GM06990 (cell line): ENCODE data around the gene ATP13A2.
"Not testable (repeated sequence)": the region's sequence is repeated elsewhere in the genome, so short reads cannot be mapped to it uniquely, and the experiment has no call there.

Experiments used
- DNase-seq: peaks from one replicate; pipeline ENCODE4 v3.0.0-alpha.2; 2011; ENCODE audit not compliant: insufficient read length; ENCODE audit errors: extremely low read depth
- H3K27me3 ChIP-seq: replicated peaks from 2 replicates; pipeline ENCODE4 v1.6.0; 2011; ENCODE audit warnings: low read length; ENCODE audit not compliant: control insufficient read depth, insufficient read depth
- H3K36me3 ChIP-seq: 2 replicates; pipeline ENCODE4 v1.5.1; 2011; ENCODE audit warnings: low read length; ENCODE audit not compliant: control insufficient read depth, insufficient read depth
- H3K4me3 ChIP-seq: replicated peaks from 2 replicates; pipeline ENCODE4 v1.5.1; 2011; ENCODE audit warnings: low read depth, mild to moderate bottlenecking, control low read depth, low read length
- TF ChIP-seq, protein P1 (sequence below): IDR thresholded peaks from 2 replicates; pipeline ENCODE4 v1.5.1; 2011; ENCODE audit warnings: low read length, control low read depth, mild to moderate bottlenecking, inconsistent platforms; ENCODE audit not compliant: insufficient read depth, poor library complexity, severe bottlenecking

The ATP13A2 gene

DNA sequence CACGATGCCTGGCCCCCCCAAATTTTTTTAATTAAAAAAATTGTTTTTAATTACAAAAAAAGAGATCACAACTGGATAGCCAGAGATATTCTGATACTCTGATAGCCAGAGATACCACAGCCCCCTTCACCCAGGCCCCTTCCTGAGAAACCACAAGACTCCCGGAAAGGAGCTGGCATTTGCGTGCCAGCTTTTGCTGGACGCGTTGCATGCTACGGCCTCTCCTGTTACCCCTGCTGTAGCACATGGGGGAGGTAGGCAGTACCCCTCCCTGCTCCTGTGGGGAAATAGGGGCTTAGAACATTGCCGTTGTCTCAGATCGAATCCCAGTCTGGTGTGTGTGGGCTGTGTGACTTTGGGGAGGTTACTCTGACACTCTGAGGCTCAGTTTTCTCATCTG, 54.0 kb downstream of the ATP13A2 start:
- no peak overlapping the region for H3K4me3 ChIP-seq
- no peaks in the 10 kb centered on the region for H3K27me3 ChIP-seq
- H3K36me3 ChIP-seq: no peaks in the 10 kb centered on the region
- TF ChIP-seq, protein P1, sequence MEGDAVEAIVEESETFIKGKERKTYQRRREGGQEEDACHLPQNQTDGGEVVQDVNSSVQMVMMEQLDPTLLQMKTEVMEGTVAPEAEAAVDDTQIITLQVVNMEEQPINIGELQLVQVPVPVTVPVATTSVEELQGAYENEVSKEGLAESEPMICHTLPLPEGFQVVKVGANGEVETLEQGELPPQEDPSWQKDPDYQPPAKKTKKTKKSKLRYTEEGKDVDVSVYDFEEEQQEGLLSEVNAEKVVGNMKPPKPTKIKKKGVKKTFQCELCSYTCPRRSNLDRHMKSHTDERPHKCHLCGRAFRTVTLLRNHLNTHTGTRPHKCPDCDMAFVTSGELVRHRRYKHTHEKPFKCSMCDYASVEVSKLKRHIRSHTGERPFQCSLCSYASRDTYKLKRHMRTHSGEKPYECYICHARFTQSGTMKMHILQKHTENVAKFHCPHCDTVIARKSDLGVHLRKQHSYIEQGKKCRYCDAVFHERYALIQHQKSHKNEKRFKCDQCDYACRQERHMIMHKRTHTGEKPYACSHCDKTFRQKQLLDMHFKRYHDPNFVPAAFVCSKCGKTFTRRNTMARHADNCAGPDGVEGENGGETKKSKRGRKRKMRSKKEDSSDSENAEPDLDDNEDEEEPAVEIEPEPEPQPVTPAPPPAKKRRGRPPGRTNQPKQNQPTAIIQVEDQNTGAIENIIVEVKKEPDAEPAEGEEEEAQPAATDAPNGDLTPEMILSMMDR: no peak
- DNase-seq: no peak

DNA sequence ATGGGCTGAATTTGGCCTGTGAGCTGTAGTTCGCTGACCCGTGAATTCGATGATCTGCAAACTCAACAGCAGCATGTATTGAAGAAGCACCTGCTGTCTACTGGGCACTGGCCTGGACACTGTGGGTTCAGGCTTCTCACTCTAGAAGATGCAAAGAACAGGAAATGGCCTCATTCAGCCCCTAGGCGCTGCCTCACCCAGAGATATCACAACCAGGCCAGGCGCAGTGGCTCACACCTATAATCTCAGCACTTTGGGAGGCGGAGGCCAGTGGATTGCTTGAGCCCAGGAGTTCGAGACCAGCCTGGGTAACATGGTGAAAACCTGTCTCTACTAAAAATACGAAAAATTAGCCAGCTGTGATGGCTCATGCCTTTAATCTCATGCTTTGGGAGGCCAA, 55.0 kb downstream of the ATP13A2 start:
- Histone ChIP-seq H3K4me3 (no peak overlapping the region), H3K27me3 (no peaks in the 10 kb centered on the region), H3K36me3 (no peaks in the 10 kb centered on the region)
- TF ChIP-seq, protein P1: no peak
- DNase-seq: no peak

DNA sequence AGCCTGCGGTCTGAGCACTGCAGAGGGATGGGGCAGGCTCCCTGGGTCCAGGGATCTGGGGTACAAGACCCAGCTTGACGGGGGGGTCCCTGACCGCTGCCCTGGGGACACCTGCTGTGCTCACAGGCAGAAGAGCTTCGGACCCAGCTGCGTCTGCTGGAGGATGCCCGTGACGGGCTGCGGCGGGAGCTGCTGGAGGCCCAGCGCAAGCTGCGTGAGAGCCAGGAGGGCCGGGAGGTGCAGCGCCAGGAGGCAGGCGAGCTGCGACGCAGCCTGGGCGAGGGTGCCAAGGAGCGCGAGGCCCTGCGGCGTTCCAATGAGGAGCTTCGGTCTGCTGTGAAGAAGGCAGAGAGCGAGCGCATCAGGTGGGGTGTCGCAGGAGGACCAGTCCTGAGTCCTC, 56.5 kb downstream of the ATP13A2 start:
- H3K27me3 ChIP-seq: no peaks in the 10 kb centered on the region
- no peak for DNase-seq
- TF ChIP-seq, protein P1: no peak
- H3K36me3 ChIP-seq: no peaks in the 10 kb centered on the region
- H3K4me3 ChIP-seq: no peak overlapping the region

DNA sequence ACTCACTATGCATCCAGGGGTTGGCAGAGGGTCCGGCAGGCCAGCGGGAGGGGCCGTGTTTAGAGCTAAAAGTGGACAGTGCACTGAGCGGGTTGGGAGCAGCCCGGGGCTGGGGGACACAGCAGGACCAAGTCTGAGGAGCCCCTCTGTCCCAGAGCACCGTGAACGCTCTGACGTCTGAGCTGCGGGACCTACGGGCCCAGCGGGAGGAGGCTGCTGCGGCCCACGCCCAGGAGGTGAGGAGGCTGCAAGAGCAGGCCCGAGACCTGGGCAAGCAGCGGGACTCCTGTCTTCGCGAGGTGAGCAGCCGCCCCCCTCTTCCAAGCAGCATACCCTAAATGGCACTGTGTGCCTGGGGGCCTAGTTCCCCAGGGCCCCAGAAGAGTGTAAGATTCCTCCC, 57.1 kb downstream of the ATP13A2 start:
- no peaks in the 10 kb centered on the region for H3K27me3 ChIP-seq
- no peak overlapping the region for H3K4me3 ChIP-seq
- no peaks in the 10 kb centered on the region for H3K36me3 ChIP-seq
- TF ChIP-seq, protein P1: no peak
- no peak for DNase-seq

DNA sequence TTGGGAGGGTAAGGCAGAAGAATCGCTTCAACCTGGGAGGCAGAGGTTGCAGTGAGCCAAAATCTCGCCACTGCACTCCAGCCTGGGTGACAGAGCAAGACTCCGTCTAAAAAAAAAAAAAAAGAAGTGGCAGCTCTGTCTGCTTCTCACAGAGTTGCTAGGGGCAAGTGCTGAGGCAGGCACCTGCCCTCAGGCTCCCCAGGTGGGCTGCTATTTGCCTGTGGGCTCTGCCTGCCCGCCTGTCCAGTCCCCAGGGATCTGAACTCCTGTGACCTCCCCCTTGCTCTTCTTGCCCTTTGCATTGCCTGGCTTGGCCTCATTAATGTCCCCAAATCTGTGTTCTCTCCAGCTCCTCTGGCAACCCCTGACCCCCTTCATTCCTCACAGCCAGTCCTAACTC, 59.4 kb downstream of the ATP13A2 start:
- H3K4me3 ChIP-seq, DNase-seq, H3K27me3 ChIP-seq, H3K36me3 ChIP-seq: not testable (repeated sequence)

DNA sequence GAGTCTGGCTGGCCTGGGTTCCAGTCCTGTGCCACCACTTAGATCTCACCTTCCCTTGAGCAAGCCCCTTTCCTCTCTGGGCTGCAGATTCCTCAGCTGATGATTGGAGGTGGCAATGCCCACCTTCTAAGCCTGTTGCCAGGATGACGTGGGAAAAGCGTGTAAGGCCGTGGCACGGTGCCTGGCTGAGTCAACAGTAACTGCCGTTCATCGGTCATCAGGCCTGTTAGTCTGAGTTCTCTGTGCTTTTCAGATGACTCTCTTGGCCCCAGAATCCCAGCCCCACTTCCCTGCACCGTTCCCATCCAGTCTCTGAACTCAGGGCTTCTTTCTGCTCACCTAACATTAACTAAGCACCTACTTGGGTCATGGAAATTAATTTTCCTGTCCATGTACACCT, 62.7 kb downstream of the ATP13A2 start:
- not testable (repeated sequence) for DNase-seq, H3K4me3 ChIP-seq, H3K27me3 ChIP-seq, H3K36me3 ChIP-seq

DNA sequence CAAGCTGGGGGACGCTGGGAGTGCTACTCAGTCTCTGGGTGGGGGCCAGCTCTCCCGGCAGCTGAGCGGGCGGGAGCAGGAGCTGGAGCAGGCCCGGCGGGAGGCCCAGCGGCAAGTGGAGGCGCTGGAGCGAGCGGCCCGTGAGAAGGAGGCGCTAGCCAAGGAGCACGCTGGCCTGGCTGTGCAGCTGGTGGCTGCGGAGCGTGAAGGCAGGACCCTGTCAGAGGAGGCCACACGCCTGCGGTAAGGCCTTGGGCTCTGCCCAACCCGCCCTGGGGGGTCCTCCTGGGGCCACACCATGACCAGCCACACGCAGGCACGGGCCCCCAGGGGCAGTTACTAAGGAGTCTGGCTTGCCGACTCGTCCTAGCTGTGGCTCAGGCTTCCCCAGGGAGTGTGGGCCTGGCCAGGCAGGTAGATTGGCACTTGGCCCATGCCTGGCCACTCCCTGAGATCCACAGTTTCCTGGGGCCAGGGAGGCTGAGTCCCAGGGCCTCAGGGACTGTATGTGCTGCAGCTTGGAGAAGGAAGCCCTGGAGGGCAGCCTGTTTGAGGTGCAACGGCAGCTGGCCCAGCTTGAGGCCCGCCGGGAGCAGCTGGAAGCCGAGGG, 63.3 kb downstream of the ATP13A2 start:
- not testable (repeated sequence) for H3K36me3 ChIP-seq, H3K4me3 ChIP-seq, H3K27me3 ChIP-seq, DNase-seq
